Hepatocyte (in vitro differentiated cells): ENCODE data around the gene TFIP11.

Experiments
- EZH2 ChIP-seq: fragments of 200-600 bp; sonication (generic); IDR thresholded peaks from 2 replicates; pipeline ENCODE4 v1.6.1; 2016; ENCODE audit warnings: antibody characterized with exemption, mild to moderate bottlenecking, borderline replicate concordance
- EZH2phosphoT487 ChIP-seq: fragments of 200-600 bp; sonication (generic); IDR thresholded peaks from one replicate; pipeline ENCODE4 v1.6.1; 2018; ENCODE audit warnings: antibody characterized with exemption, mild to moderate bottlenecking, low read depth, moderate library complexity; ENCODE audit not compliant: unreplicated experiment, severe bottlenecking
- TF ChIP-seq, protein P1 (sequence below): fragments of 200-600 bp; sonication (generic); IDR thresholded peaks from 2 replicates; pipeline ENCODE4 v1.5.1; 2016; ENCODE audit warnings: antibody characterized with exemption, mild to moderate bottlenecking; ENCODE audit not compliant: poor library complexity

DNA sequence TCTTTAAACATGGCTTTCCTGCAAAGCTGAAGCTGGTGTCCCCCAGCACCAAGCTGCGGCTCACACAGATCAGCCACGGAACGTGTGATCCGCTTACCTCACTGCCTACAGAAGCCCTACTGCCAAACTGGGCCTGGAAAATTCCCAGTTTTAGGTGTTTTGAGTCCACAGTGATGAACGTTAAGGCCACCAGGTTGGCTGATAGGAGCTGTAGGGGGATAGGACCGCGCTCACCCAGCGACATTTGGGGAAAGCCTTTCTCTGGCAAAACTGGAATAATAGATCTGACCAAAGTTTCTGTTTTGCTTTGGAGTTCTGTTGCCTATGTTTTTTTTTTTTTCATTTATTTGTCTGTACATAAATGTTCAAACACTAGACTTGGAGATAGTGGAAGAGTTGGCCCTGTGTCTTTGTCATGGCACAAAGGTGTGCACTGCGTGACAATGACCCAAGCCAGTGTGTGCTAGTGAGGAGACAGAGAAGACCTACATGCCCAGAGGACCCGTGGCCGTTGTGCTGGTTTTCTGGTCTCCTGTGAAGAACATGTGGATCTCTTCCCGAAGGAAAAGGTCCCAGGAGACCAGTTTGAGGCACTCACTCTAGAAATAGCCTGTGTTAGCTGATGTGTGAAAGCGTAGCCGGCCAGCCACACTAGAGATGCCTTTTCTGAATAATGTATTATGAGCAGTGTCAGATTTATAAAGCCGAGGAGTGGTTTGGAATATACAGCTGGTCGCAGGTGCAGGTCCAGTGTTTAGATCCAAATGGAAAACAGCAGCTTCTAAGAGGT is 68.2 kb downstream of the TFIP11 start:
- TF ChIP-seq, protein P1, sequence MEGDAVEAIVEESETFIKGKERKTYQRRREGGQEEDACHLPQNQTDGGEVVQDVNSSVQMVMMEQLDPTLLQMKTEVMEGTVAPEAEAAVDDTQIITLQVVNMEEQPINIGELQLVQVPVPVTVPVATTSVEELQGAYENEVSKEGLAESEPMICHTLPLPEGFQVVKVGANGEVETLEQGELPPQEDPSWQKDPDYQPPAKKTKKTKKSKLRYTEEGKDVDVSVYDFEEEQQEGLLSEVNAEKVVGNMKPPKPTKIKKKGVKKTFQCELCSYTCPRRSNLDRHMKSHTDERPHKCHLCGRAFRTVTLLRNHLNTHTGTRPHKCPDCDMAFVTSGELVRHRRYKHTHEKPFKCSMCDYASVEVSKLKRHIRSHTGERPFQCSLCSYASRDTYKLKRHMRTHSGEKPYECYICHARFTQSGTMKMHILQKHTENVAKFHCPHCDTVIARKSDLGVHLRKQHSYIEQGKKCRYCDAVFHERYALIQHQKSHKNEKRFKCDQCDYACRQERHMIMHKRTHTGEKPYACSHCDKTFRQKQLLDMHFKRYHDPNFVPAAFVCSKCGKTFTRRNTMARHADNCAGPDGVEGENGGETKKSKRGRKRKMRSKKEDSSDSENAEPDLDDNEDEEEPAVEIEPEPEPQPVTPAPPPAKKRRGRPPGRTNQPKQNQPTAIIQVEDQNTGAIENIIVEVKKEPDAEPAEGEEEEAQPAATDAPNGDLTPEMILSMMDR = no peak
- no peak for TF ChIP-seq EZH2
- no peak for TF ChIP-seq EZH2phosphoT487
